ENCODE measurements around the gene EPB41L3.
"Not testable (repeated sequence)": the region's sequence is repeated elsewhere in the genome, so short reads cannot be mapped to it uniquely, and the experiment has no call there.

EPB41L3 gene

DNA sequence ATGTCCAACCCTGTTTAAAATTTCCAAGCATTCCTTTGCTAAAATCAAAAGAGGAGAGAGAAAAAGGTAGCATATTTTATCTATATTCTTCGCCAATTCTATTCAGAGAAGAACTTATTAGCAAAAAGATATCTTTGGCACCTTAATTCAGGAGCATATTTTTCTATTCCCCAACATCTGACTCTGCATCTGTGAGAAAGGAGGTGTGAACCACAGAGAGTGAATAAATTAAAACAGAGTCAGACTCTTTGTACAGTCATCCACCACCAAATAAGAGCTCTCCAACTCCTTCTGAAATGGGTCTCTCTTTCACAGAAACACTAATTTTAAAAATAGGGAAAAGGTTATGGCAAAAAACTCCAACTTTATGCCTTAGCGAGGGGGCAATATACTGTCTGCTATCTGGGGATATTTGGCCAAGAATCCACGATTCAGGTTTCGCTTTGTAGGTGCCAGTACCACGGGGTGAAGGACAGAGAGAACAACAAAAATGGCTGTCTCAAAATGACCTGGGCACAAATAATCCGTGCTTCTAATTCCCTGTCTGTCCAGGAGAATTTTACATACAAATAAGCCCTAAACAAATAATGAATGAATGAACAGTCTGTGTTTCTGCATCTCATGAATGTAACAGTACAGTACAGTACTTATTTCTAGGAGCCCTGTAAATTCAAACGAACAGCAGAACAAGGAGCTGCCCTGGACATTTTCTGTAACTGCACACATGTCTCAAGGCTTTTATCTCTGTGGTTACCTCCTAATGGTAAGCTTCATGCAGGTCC lies 43.4 kb downstream of the EPB41L3 start:
- DNase-seq (ENCODE audit: low read depth in 2 of 3, low spot score in 1 of 3), result no peak

- no peak for DNase-seq (ENCODE audit: low read depth in 2 of 3, low spot score in 1 of 3)
These were observed 45.3 kb downstream of the EPB41L3 start for GRCh38 chr18:5498452-5498851.

GRCh38 chr18:5496305-5496704 lies 47.5 kb downstream of the EPB41L3 start:
- DNase-seq (ENCODE audit: low read depth in 2 of 3, low spot score in 1 of 3), result no peak

DNA sequence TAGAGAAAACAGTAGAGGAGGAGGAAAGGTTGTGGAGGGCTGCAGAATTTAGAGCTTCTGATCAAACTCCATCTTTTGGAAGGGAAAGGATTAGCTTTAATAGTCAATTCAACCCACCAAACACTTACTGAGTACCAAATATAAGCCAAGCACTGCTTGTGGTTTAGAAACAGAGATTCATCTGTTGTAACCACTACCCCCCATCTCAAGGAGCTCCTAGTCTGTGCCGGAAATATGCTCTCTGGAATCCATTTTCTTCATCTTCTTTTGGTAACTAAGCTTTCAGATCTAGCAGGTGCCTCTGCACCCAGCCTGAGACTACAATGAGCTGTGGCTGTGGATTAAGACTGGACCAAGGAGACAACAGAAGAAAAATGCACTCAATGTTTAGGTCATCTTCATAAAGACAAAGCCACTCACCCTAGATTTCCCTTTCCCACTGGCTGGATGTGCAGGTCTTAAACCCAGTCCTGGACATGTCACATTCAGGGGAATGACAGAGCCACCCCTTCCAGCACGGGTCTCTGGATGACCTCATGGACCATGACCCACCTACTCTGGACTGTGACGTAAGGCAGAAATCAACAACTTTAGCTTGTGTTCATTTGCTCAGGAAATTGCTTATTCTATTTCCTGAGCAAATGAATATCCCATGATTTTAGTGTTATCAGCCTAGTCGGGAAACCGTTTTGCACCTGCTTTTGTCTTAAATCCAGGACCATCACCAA lies 52.9 kb downstream of the EPB41L3 start:
- DNase-seq (ENCODE audit: low read depth in 2 of 3, low spot score in 1 of 3), result no peak

DNA sequence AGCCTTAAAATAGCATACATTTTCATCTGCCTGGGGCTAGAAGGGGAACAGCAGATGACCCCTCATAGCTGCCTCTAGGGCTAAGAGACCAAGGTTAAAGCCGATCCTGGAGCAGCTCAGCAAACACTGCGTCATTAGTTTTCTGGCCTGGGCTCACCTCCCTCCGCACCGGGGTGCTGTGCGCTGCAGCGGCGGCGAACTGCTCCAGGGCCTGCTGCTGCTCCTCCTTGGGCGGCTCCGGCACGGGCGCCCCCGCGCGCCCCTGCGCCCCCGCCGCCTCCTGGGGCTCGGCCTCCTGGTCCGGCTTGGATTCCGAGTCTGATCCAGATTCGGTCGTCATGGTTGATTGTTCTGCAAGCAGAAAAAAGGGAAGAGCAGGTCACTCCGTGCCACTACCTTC lies 55.0 kb downstream of the EPB41L3 start:
- no peak for DNase-seq (ENCODE audit: low read depth in 2 of 3, low spot score in 1 of 3)

- not testable (repeated sequence) for DNase-seq (ENCODE audit: low read depth in 2 of 3, low spot score in 1 of 3)
These were observed 55.8 kb downstream of the EPB41L3 start for GRCh38 chr18:5488044-5488443.

- no peak for DNase-seq (ENCODE audit: low read depth in 2 of 3, low spot score in 1 of 3)
These were observed 59.3 kb downstream of the EPB41L3 start for GRCh38 chr18:5484526-5484925.

DNA sequence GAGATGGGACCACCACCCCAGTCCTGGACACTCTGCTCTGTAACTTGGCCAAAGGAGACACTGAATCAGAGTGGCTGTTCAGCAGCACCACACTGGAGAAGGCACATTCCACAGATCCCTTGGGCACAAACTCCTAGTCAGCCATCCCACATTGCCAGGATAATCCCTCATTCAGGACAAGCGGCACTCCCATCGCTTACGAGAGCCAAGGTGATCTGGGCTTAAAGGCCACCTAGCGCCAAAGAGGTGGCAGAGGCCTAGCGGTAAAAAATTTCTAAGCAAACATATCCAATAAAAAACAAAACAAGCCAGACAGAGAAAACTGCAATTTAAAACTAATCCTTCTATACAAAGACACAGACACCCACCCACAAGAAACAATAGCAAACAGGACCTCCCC lies 62.2 kb downstream of the EPB41L3 start:
- DNase-seq (ENCODE audit: low read depth in 2 of 3, low spot score in 1 of 3), result no peak

GRCh38 chr18:5478261-5478660 lies 65.5 kb downstream of the EPB41L3 start:
- DNase-seq (ENCODE audit: low read depth in 2 of 3, low spot score in 1 of 3), result no peak

- DNase-seq (ENCODE audit: low read depth in 2 of 3, low spot score in 1 of 3), result no peak
These were observed 66.6 kb downstream of the EPB41L3 start for GRCh38 chr18:5476961-5477800.

GRCh38 chr18:5475267-5475666 lies 68.5 kb downstream of the EPB41L3 start:
- no peak for DNase-seq (ENCODE audit: low read depth in 2 of 3, low spot score in 1 of 3)

GRCh38 chr18:5469340-5469739 lies 74.5 kb downstream of the EPB41L3 start:
- no peak for DNase-seq (ENCODE audit: low read depth in 2 of 3, low spot score in 1 of 3)

GRCh38 chr18:5468394-5468793 lies 75.4 kb downstream of the EPB41L3 start:
- no peak for DNase-seq (ENCODE audit: low read depth in 2 of 3, low spot score in 1 of 3)

GRCh38 chr18:5467671-5468070 lies 76.1 kb downstream of the EPB41L3 start:
- DNase-seq (ENCODE audit: low read depth in 2 of 3, low spot score in 1 of 3), result no peak

DNA sequence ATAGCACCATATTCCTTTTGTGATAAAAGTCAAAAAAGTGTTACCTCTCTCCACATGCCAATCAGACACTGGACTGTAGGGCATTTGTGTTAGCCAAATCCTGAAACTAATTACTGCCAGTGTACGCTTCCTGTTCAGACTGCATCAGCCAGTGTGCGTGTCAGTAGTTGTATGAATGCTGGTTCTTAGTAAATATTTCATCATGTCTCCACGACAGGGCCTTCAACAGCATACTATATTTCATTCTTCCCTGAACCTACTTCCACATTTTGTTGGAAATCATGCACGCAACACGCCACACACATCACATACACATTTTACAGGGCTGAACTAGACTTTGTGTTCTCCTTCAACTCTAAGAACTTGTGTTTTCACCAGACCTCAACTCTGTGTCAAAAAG lies 77.5 kb downstream of the EPB41L3 start:
- DNase-seq (ENCODE audit: low read depth in 2 of 3, low spot score in 1 of 3), result no peak

DNA sequence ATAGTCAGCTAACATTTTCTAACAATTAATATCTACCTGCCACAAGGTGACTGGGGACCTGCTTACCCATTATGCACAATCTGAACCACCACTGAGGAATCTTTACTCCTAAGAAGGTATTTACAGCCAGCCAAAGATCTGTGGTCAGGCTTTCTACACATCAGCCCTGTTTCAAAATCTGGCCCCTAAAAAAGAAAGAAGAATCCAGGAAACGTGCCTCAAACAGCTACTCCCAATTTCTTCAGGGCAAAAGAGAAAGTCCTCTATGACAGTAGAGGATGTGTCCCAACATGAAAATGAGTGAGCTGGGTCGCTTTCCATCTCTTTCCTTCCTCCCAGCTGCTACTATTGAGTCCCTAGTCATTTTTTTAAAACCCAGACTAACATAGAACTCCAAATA lies 79.5 kb downstream of the EPB41L3 start:
- no peak for DNase-seq (ENCODE audit: low read depth in 2 of 3, low spot score in 1 of 3)

DNA sequence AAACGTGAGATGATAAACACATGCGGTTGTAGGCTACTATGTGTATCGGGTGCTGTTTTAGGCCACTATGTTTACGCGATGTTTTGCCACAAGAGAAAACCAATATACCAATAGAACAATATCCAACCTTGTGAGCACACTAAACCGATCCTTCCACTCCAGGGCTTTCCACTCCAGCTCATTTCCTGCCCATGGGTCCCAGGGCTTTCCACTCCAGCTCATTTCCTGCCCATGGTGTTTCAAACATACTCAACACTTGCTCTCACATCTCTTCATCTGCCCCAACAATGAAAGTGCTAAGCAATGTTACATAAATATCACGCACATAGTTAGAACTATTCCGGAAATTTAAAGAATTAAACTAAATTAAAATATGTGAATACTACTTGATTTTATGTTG lies 80.0 kb downstream of the EPB41L3 start:
- DNase-seq (ENCODE audit: low read depth in 2 of 3, low spot score in 1 of 3), result no peak

DNA sequence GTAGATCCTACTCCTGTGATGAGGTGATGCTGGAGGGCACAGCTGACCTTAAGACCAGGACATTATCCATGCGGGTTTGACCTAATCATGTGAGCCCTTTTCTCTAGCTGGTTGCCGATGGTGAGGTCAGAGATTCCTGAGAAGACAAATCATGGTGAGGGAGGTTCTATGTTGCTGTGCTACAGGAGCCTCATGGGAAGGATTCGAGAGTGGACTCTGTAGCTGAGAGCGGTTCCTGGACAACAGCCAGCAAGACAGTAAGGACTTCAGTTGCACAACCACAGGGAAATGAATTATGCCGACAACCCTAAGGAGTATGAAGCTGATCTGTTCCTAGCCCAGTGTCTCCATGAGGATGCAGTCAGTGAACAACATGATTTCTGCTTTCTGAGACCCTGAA lies 80.4 kb downstream of the EPB41L3 start:
- no peak for DNase-seq (ENCODE audit: low read depth in 2 of 3, low spot score in 1 of 3)

- no peak for DNase-seq (ENCODE audit: low read depth in 2 of 3, low spot score in 1 of 3)
These were observed 81.6 kb downstream of the EPB41L3 start for GRCh38 chr18:5462227-5462626.

GRCh38 chr18:5461041-5461440 lies 82.8 kb downstream of the EPB41L3 start:
- DNase-seq (ENCODE audit: low read depth in 2 of 3, low spot score in 1 of 3), result no peak

GRCh38 chr18:5457462-5457957 lies 86.3 kb downstream of the EPB41L3 start:
- no peak for DNase-seq (ENCODE audit: low read depth in 2 of 3, low spot score in 1 of 3)
